Stimulated activated CD8-positive, alpha-beta memory T cell treated with anti-CD3 and anti-CD28 coated beads, Interleukin-4, amount 100 ng/mL, for 24 hours (primary cell): ENCODE results near the gene NPR3.

Experiments
- DNase-seq: peaks from one replicate; pipeline ENCODE4 v3.0.0-alpha.2; 2020; ENCODE audit warnings: low read depth

The NPR3 gene

GRCh38 chr5:32808783-32809182 lies 97.7 kb downstream of the NPR3 start:
- no peak for DNase-seq

- DNase-seq: no peak
These were observed 99.7 kb downstream of the NPR3 start for GRCh38 chr5:32810804-32811203.

- DNase-seq: no peak
These were observed 101.3 kb downstream of the NPR3 start for GRCh38 chr5:32812399-32812798.

- DNase-seq: no peak
These were observed 103.0 kb downstream of the NPR3 start for GRCh38 chr5:32814141-32814540.

GRCh38 chr5:32814620-32815019 lies 103.5 kb downstream of the NPR3 start:
- no peak for DNase-seq

- DNase-seq: no peak
These were observed 116.9 kb downstream of the NPR3 start for GRCh38 chr5:32827981-32828380.

- no peak for DNase-seq
These were observed 117.4 kb downstream of the NPR3 start for GRCh38 chr5:32828492-32828891.

- DNase-seq: no peak
These were observed 120.5 kb downstream of the NPR3 start for GRCh38 chr5:32831624-32832023.

- no peak for DNase-seq
These were observed 122.0 kb downstream of the NPR3 start for GRCh38 chr5:32833127-32833526.

GRCh38 chr5:32833663-32834062 lies 122.5 kb downstream of the NPR3 start:
- DNase-seq: no peak

- no peak for DNase-seq
These were observed 123.1 kb downstream of the NPR3 start for GRCh38 chr5:32834251-32834650.

- no peak for DNase-seq
These were observed 125.1 kb downstream of the NPR3 start for GRCh38 chr5:32836176-32836575.

GRCh38 chr5:32837211-32837610 lies 126.1 kb downstream of the NPR3 start:
- no peak for DNase-seq

GRCh38 chr5:32839106-32839505 lies 128.0 kb downstream of the NPR3 start:
- no peak for DNase-seq

GRCh38 chr5:32840606-32841005 lies 129.5 kb downstream of the NPR3 start:
- DNase-seq: no peak
